SK-N-MC (cell line): ENCODE data around the gene RASGRP1.

Source experiments
- DNase-seq: peaks from one replicate; pipeline ENCODE4 v3.0.0-alpha.2; 2011; ENCODE audit warnings: low read depth, low spot score
- H3K27ac ChIP-seq: fragments of 200-600 bp; sonication (generic); 2 replicates; pipeline ENCODE4 v1.5.1; 2016; ENCODE audit warnings: mixed run types
- H3K36me3 ChIP-seq: fragments of 200-600 bp; sonication (generic); 2 replicates; pipeline ENCODE4 v1.6.1; 2017; ENCODE audit warnings: antibody characterized with exemption, low read length, mixed read lengths; ENCODE audit not compliant: insufficient read depth
- H3K4me3 ChIP-seq: fragments of 200-600 bp; sonication (generic); 2 replicates; pipeline ENCODE4 v1.5.1; 2016
- H3K9ac ChIP-seq: fragments of 200-600 bp; sonication (generic); 2 replicates; pipeline ENCODE4 v1.8.0; 2017; ENCODE audit warnings: mixed run types, mixed read lengths; ENCODE audit not compliant: insufficient read length
- H3K9me3 ChIP-seq: fragments of 200-600 bp; sonication (generic); 2 replicates; pipeline ENCODE4 v1.6.1; 2017; ENCODE audit warnings: low read depth, mild to moderate bottlenecking, antibody characterized with exemption, low read length, moderate library complexity, mixed read lengths
- EZH2 ChIP-seq: fragments of 200-600 bp; sonication (generic); IDR thresholded peaks from one replicate; pipeline ENCODE4 v1.6.1; 2017; ENCODE audit warnings: antibody characterized with exemption
- FOXP2 ChIP-seq: optimal IDR thresholded peaks from 2 replicates; pipeline ENCODE3; 2011; ENCODE audit warnings: mild to moderate bottlenecking, moderate library complexity; ENCODE audit not compliant: insufficient read depth; ENCODE audit errors: extremely low read length, control extremely low read depth
- POLR2AphosphoS5 ChIP-seq: IDR thresholded peaks from 2 replicates; pipeline ENCODE4 v1.6.1; 2012; ENCODE audit warnings: mild to moderate bottlenecking, low read depth, low read length, borderline replicate concordance

Gene RASGRP1

DNA sequence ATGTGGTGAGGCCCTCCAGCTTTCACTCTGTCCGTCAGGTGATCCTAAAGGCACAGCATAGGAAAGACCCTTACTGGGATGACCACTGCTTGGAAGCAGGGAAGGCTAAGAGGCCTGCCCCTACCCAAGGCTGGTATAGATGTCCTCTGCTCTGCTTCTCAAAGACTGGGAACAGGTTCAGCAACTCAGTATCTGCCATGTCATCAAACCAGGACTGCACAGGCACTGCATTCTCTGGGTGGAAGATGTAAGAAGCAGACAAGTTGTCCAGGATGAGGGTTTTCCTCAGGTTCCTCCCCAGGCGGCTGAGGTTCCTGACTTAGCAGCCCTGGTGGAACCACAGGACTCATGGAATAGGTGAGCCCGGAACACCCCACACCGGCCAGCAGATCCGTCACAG lies 106.0 kb downstream of the RASGRP1 start:
- Histone ChIP-seq H3K9me3 (no peaks in the 10 kb centered on the region), H3K27ac (no peak overlapping the region), H3K4me3 (no peak overlapping the region), H3K9ac (no peak overlapping the region), H3K36me3 (no peaks in the 10 kb centered on the region; the same call in 1 of the 2 replicates)
- DNase-seq: no peak
- TF ChIP-seq EZH2 (no peak), POLR2AphosphoS5 (no peak), FOXP2 (no peak)

DNA sequence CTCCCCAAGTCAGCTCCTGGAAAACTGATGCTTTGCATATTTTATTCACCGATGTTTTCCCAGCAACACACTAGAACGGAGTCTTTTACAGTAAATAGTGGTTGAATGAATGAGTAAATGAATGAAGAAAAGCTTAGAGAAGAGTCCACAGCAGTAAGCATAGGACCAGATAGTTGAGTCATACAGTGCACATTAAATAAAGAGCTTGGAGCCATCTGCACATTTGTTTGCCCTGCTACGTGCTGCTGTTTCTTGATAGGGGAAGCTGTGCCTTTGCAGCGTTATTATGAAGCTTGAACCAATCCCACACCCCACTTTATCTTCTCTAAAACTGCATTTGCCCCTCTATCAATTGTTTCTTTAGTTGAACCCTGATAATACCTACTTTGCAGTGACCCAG lies 109.5 kb downstream of the RASGRP1 start:
- Histone ChIP-seq H3K4me3 (peak overlapping the region; percentile 99), H3K27ac (no peak overlapping the region), H3K36me3 (no peaks in the 10 kb centered on the region; the same call in 1 of the 2 replicates), H3K9me3 (no peaks in the 10 kb centered on the region), H3K9ac (peak overlapping the region; percentile 98)
- TF ChIP-seq EZH2 (no peak), FOXP2 (no peak), POLR2AphosphoS5 (no peak)
- DNase-seq: no peak

DNA sequence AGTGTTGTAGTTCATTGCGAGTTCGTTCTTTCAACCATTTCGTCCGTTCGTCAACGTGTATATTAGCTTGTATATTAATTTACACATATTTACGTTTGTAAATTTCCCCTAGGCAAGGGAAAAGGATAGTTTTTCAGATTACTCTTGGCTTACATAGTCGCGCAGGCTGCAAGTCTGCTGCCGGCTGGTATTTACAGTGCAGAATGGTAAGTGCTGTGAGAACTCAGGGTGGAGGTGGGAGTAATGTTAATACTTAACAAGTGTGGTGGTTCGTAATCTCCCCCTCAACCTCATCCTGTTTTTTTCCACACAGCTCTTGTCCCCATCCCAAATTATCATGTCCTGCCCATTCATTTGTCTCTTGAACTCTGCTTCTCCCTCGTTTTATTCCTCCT lies 109.9 kb downstream of the RASGRP1 start:
- Histone ChIP-seq H3K36me3 (no peaks in the 10 kb centered on the region; the same call in 1 of the 2 replicates), H3K27ac (0 out of 2 replicates have a peak overlapping the region, but pooled peaks have one; percentile 76), H3K9ac (peak overlapping the region; percentile 98), H3K4me3 (peak overlapping the region; percentile 99), H3K9me3 (no peaks in the 10 kb centered on the region)
- no peak for DNase-seq
- TF ChIP-seq POLR2AphosphoS5 (no peak), EZH2 (no peak), FOXP2 (no peak)

DNA sequence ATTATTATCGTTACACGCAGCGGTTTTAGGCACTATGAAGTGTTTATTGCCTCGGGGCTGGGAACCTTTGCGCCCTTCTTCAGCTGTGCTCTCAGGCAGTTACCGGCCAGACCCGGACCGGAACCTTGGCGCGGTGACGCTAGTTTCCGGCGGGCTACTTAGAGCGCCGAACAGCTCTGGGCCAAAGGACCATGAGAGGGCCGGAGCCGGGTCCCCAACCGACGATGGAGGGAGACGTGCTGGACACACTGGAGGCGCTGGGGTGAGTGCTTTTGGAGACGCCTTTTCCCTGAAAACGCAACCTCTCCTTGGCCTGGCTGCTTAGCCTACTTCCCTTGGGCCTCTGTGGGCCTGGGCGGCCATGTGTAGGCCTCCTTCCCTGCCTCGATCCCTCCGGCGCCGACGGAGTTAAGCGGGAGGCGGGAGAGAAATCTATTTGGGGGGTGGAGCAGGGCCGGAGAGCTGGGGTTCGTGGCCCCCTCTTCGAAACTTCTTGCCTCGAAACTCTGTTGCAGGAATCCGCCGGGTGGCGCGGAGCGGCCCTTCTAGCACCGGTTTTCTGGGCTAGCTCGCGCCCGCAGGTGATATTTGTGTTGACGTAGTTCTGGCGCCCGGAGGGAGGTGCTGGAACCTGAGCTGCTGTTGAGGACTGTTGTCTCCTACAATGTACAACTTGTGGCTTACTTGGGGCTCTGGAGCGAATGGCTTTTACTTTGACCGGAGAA lies 110.5 kb downstream of the RASGRP1 start, which contains the start of gene FAM98B:
TSS of gene FAM98B (plus strand) at position 157 of the 725 bp plus-strand sequence. CDS start at position 192, 35 bp downstream.
- H3K4me3 ChIP-seq: peak within 1 kb of the TSS; percentile 99
- H3K9me3 ChIP-seq: no peaks in the 10 kb centered on the region
- peak within 1 kb of the TSS; percentile 76 for H3K27ac ChIP-seq
- H3K36me3 ChIP-seq: no peaks in the 10 kb centered on the region; the same call in 1 of the 2 replicates
- peak within 1 kb of the TSS; percentile 98 for H3K9ac ChIP-seq
- TF ChIP-seq FOXP2 (no peak), POLR2AphosphoS5 (peak; percentile 84)
- peak; percentile 58 for DNase-seq

DNA sequence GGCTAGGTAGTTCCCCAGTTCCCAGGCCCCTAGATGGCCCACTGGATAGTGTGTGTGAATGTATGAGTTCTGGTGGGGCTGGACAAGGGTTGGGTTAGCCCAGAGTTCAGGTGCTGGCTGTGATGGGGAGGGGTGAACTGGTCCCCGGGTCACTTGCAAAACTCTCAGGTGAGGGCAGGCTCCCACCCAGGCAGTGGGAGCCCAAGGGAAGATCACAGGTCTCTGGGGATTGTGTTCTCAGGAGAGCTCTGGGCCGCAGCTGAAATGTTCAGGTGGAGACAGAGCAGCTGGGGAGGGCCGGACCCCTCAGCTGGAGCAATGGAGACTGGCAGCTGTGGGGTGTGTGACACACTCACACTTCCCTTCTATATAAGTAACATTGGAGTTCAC lies 123.5 kb downstream of the RASGRP1 start:
- Histone ChIP-seq H3K4me3 (no peak overlapping the region), H3K9ac (no peak overlapping the region), H3K9me3 (no peaks in the 10 kb centered on the region), H3K36me3 (no peaks in the 10 kb centered on the region), H3K27ac (no peak overlapping the region)
- TF ChIP-seq FOXP2 (no peak), POLR2AphosphoS5 (no peak), EZH2 (no peak)
- DNase-seq: no peak

DNA sequence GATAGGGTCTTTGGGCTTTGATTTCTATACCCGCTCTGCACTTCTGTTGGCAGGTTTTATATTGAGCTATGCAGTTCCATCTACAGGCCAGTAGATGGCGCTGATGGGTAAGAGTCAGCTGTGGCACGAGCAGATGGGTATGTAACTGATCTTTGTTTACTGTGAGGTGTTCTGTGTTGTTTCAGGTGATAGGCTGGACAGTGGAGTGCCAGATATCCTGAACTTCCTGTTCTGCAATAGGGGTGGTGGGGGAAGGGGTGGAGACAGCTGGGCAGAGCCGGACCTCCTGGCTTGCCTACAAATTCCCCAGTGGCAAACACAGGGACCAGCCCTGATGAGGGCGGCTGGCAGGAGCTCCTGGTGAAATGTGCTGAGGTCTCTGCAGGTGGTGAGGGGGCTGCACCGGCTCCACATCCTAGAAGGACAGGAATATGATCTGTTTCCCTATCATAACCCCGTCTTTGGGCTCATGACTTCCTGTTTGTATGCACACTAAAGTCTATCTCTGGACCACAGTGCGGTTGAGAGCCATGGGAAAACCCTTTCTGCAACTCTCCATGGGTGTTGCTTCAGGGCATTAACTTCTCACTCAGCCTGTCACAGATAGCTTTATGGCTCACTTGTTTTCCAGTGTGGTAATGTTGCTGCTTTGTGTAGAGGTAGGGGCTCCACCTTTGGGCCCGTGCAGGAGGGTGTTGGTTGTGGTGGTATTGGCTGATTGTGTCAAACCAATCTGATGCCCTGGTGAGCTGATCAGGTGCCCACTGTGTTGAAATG lies 124.1 kb downstream of the RASGRP1 start:
- no peak overlapping the region for H3K4me3 ChIP-seq
- DNase-seq: peak; percentile 12
- H3K9me3 ChIP-seq: no peaks in the 10 kb centered on the region
- TF ChIP-seq FOXP2: no peak
- no peak for TF ChIP-seq EZH2
- TF ChIP-seq POLR2AphosphoS5: no peak
- H3K36me3 ChIP-seq: no peaks in the 10 kb centered on the region
- no peak overlapping the region for H3K9ac ChIP-seq
- no peak overlapping the region for H3K27ac ChIP-seq
